Gastroesophageal sphincter (tissue), 3 donors: ENCODE measurements around the gene APP.

Experiments
- CTCF ChIP-seq, 4 experiments: fragments of 200-600 bp in 2 of 4; fragments of 450-650 bp in 2 of 4; sonication (generic) in 1 of 4; IDR thresholded peaks; one replicate each; pipeline ENCODE4 v1.5.1; 2017 to 2019; ENCODE audit warnings: antibody characterized with exemption in 4 of 4, mild to moderate bottlenecking in 2 of 4, moderate library complexity in 2 of 4
- EP300 ChIP-seq: sonication (generic); formaldehyde crosslinking; IDR thresholded peaks from one replicate; pipeline ENCODE4 v1.6.1; 2017; ENCODE audit warnings: antibody characterized with exemption, mild to moderate bottlenecking
- POLR2A ChIP-seq, 2 donors: fragments of 450-650 bp; IDR thresholded peaks; one replicate each; pipeline ENCODE4 v1.6.1; 2017; ENCODE audit warnings: antibody characterized with exemption in 2 of 2, mild to moderate bottlenecking in 2 of 2, moderate library complexity in 1 of 2

DNA sequence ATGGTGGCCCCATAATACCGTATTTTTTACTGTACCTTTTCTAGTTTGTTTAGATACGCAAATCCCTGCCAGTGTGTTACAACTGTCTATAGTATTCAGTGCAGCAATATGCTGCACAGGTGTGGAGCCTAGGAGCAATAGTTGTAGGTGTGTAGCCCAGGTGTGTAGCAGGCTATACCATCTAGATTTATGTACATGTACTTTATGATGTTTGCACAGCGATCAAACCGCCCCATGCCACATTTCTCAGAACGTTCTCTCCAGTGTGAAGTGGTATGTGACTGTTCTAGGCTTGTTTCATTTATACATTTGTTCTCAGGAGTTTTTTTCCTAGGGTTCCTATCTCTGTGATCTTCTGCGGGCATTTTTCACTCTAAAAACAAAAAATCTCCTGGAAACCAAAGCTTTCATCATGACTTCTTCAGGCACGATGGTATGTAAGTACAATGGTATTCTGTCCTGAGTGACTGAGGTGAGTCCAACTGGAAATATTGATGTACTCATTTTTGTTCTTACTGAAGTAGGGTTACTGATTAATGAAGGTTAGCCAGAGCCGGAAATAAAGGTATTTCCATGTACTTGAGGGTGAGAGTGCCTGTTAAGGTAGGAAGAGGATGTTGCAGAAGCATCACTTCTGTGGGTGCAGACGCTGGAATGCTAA is 282.8 kb downstream of the APP start:
- TF ChIP-seq CTCF (IDR thresholded peaks at IDR 0.05), result no peak
- no peak for TF ChIP-seq POLR2A (IDR thresholded peaks at IDR 0.05)
- TF ChIP-seq EP300, result no peak
